B cell (primary cell): Measurements from ENCODE around the gene SIL1. TPM values are rescaled to one million over a fixed set of nuclear protein-coding genes. Genes with fewer than 3 reads are reported as not detected.

Experiments
- ATAC-seq: fragments of 200-7000 bp; cut with Tn5 transposase; one replicate; pipeline ENCODE4 v1.10.0; 2021; ENCODE audit warnings: low read depth, mild to moderate bottlenecking, moderate number of reproducible peaks, moderate library complexity
- CTCF ChIA-PET: fragments of 350-600 bp; sonication (Branson Sonifier 250); formaldehyde crosslinking; loops from one replicate; lab custom pipeline; 2021; ENCODE audit warnings: antibody characterized with exemption, inconsistent platforms; lab: Charles Lee
- POLR2A ChIA-PET: fragments of 350-600 bp; sonication (Branson Sonifier 250); formaldehyde crosslinking; loops from one replicate; lab custom pipeline; 2021; ENCODE audit warnings: antibody characterized with exemption; lab: Charles Lee
- DNase-seq: peaks from one replicate; pipeline ENCODE4 v3.0.0; 2013
- H2AFZ ChIP-seq: 2 replicates; pipeline ENCODE4 v1.6.1; 2012; ENCODE audit warnings: mild to moderate bottlenecking, low read depth, low read length; ENCODE audit not compliant: insufficient read depth, poor library complexity, severe bottlenecking
- H3K27ac ChIP-seq, 2 donors: 1 replicate in 1 of 2; 2 replicates in 1 of 2; pipeline ENCODE4 v1.5.1; 2012 to 2013; ENCODE audit warnings: low read length in 2 of 2, mild to moderate bottlenecking in 2 of 2, moderate library complexity in 1 of 2
- H3K27me3 ChIP-seq, 4 experiments: fragments of 200-600 bp in 1 of 4; sonication (generic) in 1 of 4; replicated peaks in 1 of 4; 1 replicate in 2 of 4; 2 replicates in 2 of 4; pipeline versions ENCODE4 v1.6.1 to v1.7.0; 2013 to 2016; ENCODE audit warnings: low read length in 3 of 4, mild to moderate bottlenecking in 2 of 4, mixed read lengths in 1 of 4, moderate library complexity in 1 of 4; ENCODE audit not compliant: insufficient read depth in 4 of 4, control insufficient read depth in 3 of 4; ENCODE audit errors: control extremely low read depth in 1 of 4
- H3K36me3 ChIP-seq, 2 experiments: replicated peaks in 1 of 2; 1 replicate in 1 of 2; 2 replicates in 1 of 2; pipeline versions ENCODE4 v1.6.1 to v1.7.1; 2013; ENCODE audit warnings: low read length in 1 of 2; ENCODE audit not compliant: insufficient read depth in 2 of 2, control insufficient read depth in 1 of 2; ENCODE audit errors: control extremely low read depth in 1 of 2, extremely low read depth in 1 of 2
- H3K4me1 ChIP-seq, 2 donors: fragments of 200-600 bp in 1 of 2; sonication (generic) in 1 of 2; 1 replicate in 1 of 2; 2 replicates in 1 of 2; pipeline versions ENCODE4 v1.5.1 to v1.6.1; 2013 to 2017; ENCODE audit warnings: low read length in 2 of 2; ENCODE audit not compliant: control insufficient read depth in 2 of 2, insufficient read depth in 2 of 2
- H3K4me2 ChIP-seq: replicated peaks from 2 replicates; pipeline ENCODE3; 2012; ENCODE audit warnings: mild to moderate bottlenecking, low read depth, low read length; ENCODE audit not compliant: poor library complexity, severe bottlenecking
- H3K4me3 ChIP-seq, 5 experiments: fragments of 200-600 bp in 1 of 5; sonication (generic) in 1 of 5; 1 replicate in 3 of 5; 2 replicates in 2 of 5; pipeline versions ENCODE4 v1.5.1 to v1.7.0; 2011 to 2016; ENCODE audit warnings: low read length in 4 of 5, mild to moderate bottlenecking in 4 of 5, low read depth in 2 of 5, control low read depth in 1 of 5, moderate library complexity in 1 of 5; ENCODE audit not compliant: insufficient read depth in 1 of 5; ENCODE audit errors: control extremely low read depth in 1 of 5, extremely low read depth in 1 of 5
- H3K79me2 ChIP-seq: fragments of 200-600 bp; sonication (generic); one replicate; pipeline ENCODE4 v1.6.0; 2016; ENCODE audit warnings: low read length; ENCODE audit not compliant: control insufficient read depth, insufficient read depth
- H3K9ac ChIP-seq: fragments of 200-600 bp; sonication (generic); 2 replicates; pipeline ENCODE4 v1.6.1; 2017; ENCODE audit warnings: mild to moderate bottlenecking, low read length, moderate library complexity
- H3K9me3 ChIP-seq, 3 donors: one replicate each; pipeline versions ENCODE4 v1.6.1 to v1.7.1; 2013; ENCODE audit warnings: low read length in 2 of 3; ENCODE audit not compliant: control insufficient read depth in 2 of 3, insufficient read depth in 1 of 3; ENCODE audit errors: control extremely low read depth in 1 of 3
- H4K20me1 ChIP-seq: 2 replicates; pipeline ENCODE4 v1.6.0; 2012; ENCODE audit warnings: mild to moderate bottlenecking, low read length; ENCODE audit not compliant: insufficient read depth, control insufficient read depth, poor library complexity, severe bottlenecking
- H3K27ac Mint-ChIP-seq: one replicate; pipeline ENCODE4 v1.8.0; 2021; ENCODE audit warnings: mixed read lengths
- H3K27me3 Mint-ChIP-seq: one replicate; pipeline ENCODE4 v1.8.0; 2021; ENCODE audit warnings: mixed read lengths
- H3K4me1 Mint-ChIP-seq: one replicate; pipeline ENCODE4 v1.8.0; 2021; ENCODE audit warnings: mixed read lengths
- H3K4me3 Mint-ChIP-seq: one replicate; pipeline ENCODE4 v1.8.0; 2021; ENCODE audit warnings: mixed read lengths
- H3K9me3 Mint-ChIP-seq: one replicate; pipeline ENCODE4 v1.8.0; 2022; ENCODE audit warnings: mixed read lengths; ENCODE audit not compliant: insufficient read depth
- EZH2 ChIP-seq: IDR thresholded peaks from 2 replicates; pipeline ENCODE4 v1.6.1; 2012; ENCODE audit warnings: borderline replicate concordance, low read depth, mild to moderate bottlenecking, moderate library complexity, low read length; ENCODE audit not compliant: insufficient read depth, poor library complexity, severe bottlenecking
- WGBS: methylation state at CpG from one replicate; pipeline ENCODE4 v1.1.5; 2013; ENCODE audit warnings: missing lambda C conversion rate; ENCODE audit not compliant: insufficient coverage; 5-methylcytosine and 5-hydroxymethylcytosine counted together
- intact Hi-C: fragments of 100-400 bp; cut with micrococcal nuclease; formaldehyde crosslinking; loops from one replicate; pipeline ENCODE4 v1.10.0; 2022
- polyA plus RNA-seq: library from polyadenylated mRNA; depleted of rRNA; stranded (reverse); fragments of >200 nt; gene quantifications from 2 replicates; pipeline ENCODE4 v1.2.3, GENCODE V29; 2012
- total RNA-seq, 2 donors: library from RNA; stranded (reverse); fragments of 120-200 nt in 1 of 2; gene quantifications; 1 replicate in 1 of 2; 2 replicates in 1 of 2; pipeline versions ENCODE4 v1.2.3 to v1.2.4, GENCODE V29; 2013 to 2022
- TF ChIP-seq, protein P1 (sequence below): fragments of 200-600 bp; IDR thresholded peaks from one replicate; pipeline ENCODE4 v1.8.0; 2022; ENCODE audit warnings: antibody characterized with exemption, mild to moderate bottlenecking

The SIL1 gene
- total and polyA plus RNA-seq, 2 donors (not counting 1 experiment from before 2014, with no cell fraction given) = 16.9 to 19.8 TPM

DNA sequence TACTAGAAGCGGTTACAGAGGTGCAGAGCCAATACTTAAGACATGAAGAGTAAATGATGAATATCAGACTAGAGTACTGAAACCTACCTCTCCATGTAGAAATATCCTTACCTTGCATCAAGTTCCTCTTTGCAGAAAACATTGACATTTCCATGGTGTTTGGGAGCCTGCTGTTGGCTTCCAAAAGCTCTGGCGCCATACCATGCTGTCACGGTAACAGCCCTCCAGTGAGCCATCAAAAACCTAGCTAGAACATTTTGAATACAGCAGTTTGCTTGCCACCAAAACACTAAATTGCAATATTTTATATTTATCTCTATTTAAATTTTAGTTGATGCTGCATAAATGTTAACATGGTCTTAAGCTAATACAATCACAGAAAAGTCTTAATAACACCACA, 179.0 kb downstream of the SIL1 start:
- Histone ChIP-seq H2AFZ (no peak overlapping the region), H3K4me3 (no peak overlapping the region), H3K36me3 (peaks cover 0 to 26% of the 10 kb centered on the region in 2 experiments), H3K4me1 (no peaks in the 10 kb centered on the region), H3K9me3 (no peaks in the 10 kb centered on the region), H3K4me2 (no peak overlapping the region), H4K20me1 (no peaks in the 10 kb centered on the region), H3K79me2 (no peaks in the 10 kb centered on the region), H3K27me3 (no peaks in the 10 kb centered on the region), H3K27ac (no peak overlapping the region), H3K9ac (no peak overlapping the region)
- ChIA-PET CTCF (no interaction called here), POLR2A (no interaction called here)
- Mint-ChIP-seq H3K4me3 (no peak overlapping the region), H3K4me1 (no peaks in the 10 kb centered on the region), H3K27me3 (no peaks in the 10 kb centered on the region), H3K27ac (no peak overlapping the region), H3K9me3 (no peaks in the 10 kb centered on the region)
- TF ChIP-seq, protein P1, sequence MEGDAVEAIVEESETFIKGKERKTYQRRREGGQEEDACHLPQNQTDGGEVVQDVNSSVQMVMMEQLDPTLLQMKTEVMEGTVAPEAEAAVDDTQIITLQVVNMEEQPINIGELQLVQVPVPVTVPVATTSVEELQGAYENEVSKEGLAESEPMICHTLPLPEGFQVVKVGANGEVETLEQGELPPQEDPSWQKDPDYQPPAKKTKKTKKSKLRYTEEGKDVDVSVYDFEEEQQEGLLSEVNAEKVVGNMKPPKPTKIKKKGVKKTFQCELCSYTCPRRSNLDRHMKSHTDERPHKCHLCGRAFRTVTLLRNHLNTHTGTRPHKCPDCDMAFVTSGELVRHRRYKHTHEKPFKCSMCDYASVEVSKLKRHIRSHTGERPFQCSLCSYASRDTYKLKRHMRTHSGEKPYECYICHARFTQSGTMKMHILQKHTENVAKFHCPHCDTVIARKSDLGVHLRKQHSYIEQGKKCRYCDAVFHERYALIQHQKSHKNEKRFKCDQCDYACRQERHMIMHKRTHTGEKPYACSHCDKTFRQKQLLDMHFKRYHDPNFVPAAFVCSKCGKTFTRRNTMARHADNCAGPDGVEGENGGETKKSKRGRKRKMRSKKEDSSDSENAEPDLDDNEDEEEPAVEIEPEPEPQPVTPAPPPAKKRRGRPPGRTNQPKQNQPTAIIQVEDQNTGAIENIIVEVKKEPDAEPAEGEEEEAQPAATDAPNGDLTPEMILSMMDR = no peak
- TF ChIP-seq EZH2 = no peak
- ATAC-seq (no peak), DNase-seq (no peak)
- 100% methylated on average over 1 of the region's 3 CpGs for whole genome bisulfite sequencing
- intact Hi-C loops = no loop called here

DNA sequence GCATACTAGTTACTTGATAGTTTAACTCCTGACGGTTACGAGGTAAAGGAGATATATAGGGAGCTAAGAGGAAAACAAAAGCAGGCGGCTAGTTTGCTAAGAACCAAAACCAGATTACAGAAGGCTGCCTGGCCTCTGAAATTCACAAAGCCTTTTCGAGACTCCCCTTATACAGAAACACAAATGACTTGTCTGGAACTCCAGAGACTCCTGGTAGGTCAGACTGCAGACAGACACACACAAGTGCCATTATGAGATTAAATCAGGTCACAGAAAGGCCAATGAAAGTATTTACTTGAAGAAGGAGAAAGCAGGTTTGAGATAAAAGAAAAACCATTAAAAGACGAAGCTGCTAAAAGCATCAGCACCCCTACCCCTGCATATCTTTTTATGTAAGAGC, 180.5 kb downstream of the SIL1 start:
- Histone ChIP-seq H3K4me2 (no peak overlapping the region), H3K4me1 (no peaks in the 10 kb centered on the region), H3K27ac (no peak overlapping the region), H3K36me3 (peaks cover 0 to 22% of the 10 kb centered on the region in 2 experiments), H3K9me3 (no peaks in the 10 kb centered on the region), H3K79me2 (no peaks in the 10 kb centered on the region), H2AFZ (no peak overlapping the region), H3K27me3 (no peaks in the 10 kb centered on the region), H4K20me1 (no peaks in the 10 kb centered on the region), H3K9ac (no peak overlapping the region), H3K4me3 (no peak overlapping the region)
- Mint-ChIP-seq H3K9me3 (no peaks in the 10 kb centered on the region), H3K27me3 (no peaks in the 10 kb centered on the region), H3K4me3 (no peak overlapping the region), H3K27ac (no peak overlapping the region), H3K4me1 (no peaks in the 10 kb centered on the region)
- CTCF ChIA-PET = no interaction called here
- POLR2A ChIA-PET = no interaction called here
- DNase-seq (no peak), ATAC-seq (no peak)
- 100% methylated on average over 3 of the region's 5 CpGs for WGBS
- intact Hi-C loops = no loop called here
- TF ChIP-seq EZH2 = no peak
- TF ChIP-seq, protein P1 = no peak
